Large intestine (tissue), 3 donors: ENCODE measurements around the gene GBX1. TPM values are rescaled to one million over a fixed set of nuclear protein-coding genes. Genes with fewer than 3 reads are reported as not detected.
A peak's percentile ranks its signal among the peaks of the same experiment; 100 is the strongest.

Source experiments
- DNase-seq, 2 donors: peaks; one replicate each; pipeline versions ENCODE4 v3.0.0 to v3.0.0-alpha.2; 2013
- H3K27ac ChIP-seq: one replicate; pipeline ENCODE4 v1.5.1; 2013; ENCODE audit warnings: low read length
- H3K27me3 ChIP-seq: 2 replicates; pipeline ENCODE4 v1.6.1; 2013; ENCODE audit warnings: low read length; ENCODE audit not compliant: control insufficient read depth, insufficient read depth
- H3K36me3 ChIP-seq: 2 replicates; pipeline ENCODE4 v1.6.1; 2013; ENCODE audit warnings: low read length; ENCODE audit not compliant: control insufficient read depth, insufficient read depth
- H3K4me1 ChIP-seq: one replicate; pipeline ENCODE4 v1.6.1; 2013; ENCODE audit warnings: low read length; ENCODE audit not compliant: control insufficient read depth, insufficient read depth
- H3K4me3 ChIP-seq: one replicate; pipeline ENCODE4 v1.5.1; 2013; ENCODE audit warnings: low read length
- H3K9me3 ChIP-seq: one replicate; pipeline ENCODE4 v1.6.1; 2013; ENCODE audit warnings: mild to moderate bottlenecking, low read depth, low read length, moderate library complexity; ENCODE audit not compliant: control insufficient read depth
- WGBS: methylation state at CpG from one replicate; pipeline ENCODE4 v1.1.5; 2013; ENCODE audit warnings: low lambda C conversion rate; ENCODE audit not compliant: insufficient coverage; 5-methylcytosine and 5-hydroxymethylcytosine counted together
- polyA plus RNA-seq: library from polyadenylated mRNA; unstranded; fragments of 120-200 nt; gene quantifications from one replicate; pipeline ENCODE4 v1.2.1, GENCODE V29; 2013

Gene GBX1
- polyA plus RNA-seq, 1 donor = 0.07 TPM

GRCh38 chr7:151172273-151173141 is 5.0 kb upstream of the GBX1 start:
- no peaks in the 10 kb centered on the region for H3K4me1 ChIP-seq
- H3K36me3 ChIP-seq = no peaks in the 10 kb centered on the region
- H3K4me3 ChIP-seq = no peak overlapping the region
- no peak overlapping the region for H3K27ac ChIP-seq
- DNase-seq = peak; percentile 57 to 63
- no CpG with 5 or more reads among the region's 42 CpGs for WGBS
- peaks cover 19% of the 10 kb centered on the region for H3K9me3 ChIP-seq
- H3K27me3 ChIP-seq = peaks cover 75% of the 10 kb centered on the region

GRCh38 chr7:151168787-151169162 is 1.3 kb upstream of the GBX1 start:
- WGBS = no CpG with 5 or more reads among the region's 10 CpGs
- peaks cover 3% of the 10 kb centered on the region for H3K4me1 ChIP-seq
- H3K36me3 ChIP-seq = no peaks in the 10 kb centered on the region
- H3K4me3 ChIP-seq = no peak overlapping the region
- no peak overlapping the region for H3K27ac ChIP-seq
- H3K27me3 ChIP-seq = peaks cover 76% of the 10 kb centered on the region
- H3K9me3 ChIP-seq = peaks cover 8% of the 10 kb centered on the region
- DNase-seq = no peak

DNA sequence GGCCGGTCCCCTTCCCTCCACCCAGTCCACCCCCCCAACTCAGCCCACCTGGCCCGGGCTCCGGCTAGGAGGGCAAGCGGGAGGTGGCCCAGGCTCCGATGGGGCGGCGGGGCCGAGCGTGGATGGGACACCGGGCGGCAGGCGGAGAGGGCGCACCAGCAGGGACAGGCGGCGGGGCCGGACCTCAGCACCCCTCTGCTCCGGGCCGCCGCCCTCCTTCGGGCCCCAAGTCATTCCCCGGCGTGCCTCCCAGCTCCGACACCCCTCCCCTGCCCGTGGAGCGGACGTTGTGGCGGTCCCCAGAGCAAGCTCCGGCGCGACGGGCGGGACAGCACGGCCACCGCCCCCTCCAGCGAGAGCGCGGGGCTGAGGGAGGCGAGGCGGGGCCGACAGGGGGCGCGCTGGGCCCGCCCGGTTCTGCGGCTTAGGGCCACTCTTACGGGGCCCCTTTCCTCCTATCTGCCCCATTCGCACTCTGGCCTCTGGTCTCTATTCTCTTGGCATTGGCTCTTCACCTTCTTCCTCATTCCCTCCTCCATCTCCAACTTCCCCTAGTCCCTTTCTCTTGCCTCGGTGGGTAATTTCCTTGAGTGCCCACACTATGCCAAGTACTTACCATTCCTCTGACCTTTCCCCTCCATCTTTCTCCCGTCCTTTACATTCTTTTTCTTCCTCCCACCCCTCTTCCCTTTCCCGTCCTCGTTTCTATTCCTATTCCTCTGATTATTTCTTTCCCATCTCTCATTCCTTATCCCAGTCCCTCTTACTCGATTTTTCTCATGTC is 701 bp upstream of the GBX1 start:
- DNase-seq = peak in 1 of 2 donors; percentile 63
- no peak overlapping the region for H3K4me3 ChIP-seq
- no peak overlapping the region for H3K27ac ChIP-seq
- WGBS = 9% methylated on average over 4 of the region's 52 CpGs
- peaks cover 74% of the 10 kb centered on the region for H3K27me3 ChIP-seq
- H3K36me3 ChIP-seq = no peaks in the 10 kb centered on the region
- peaks cover 5% of the 10 kb centered on the region for H3K9me3 ChIP-seq
- H3K4me1 ChIP-seq = peaks cover 3% of the 10 kb centered on the region

GRCh38 chr7:151166629-151167196 is 781 bp downstream of the GBX1 start:
- H3K4me1 ChIP-seq = peaks cover 3% of the 10 kb centered on the region
- DNase-seq = peak in 1 of 2 donors; percentile 32
- peaks cover 73% of the 10 kb centered on the region for H3K27me3 ChIP-seq
- no peaks in the 10 kb centered on the region for H3K36me3 ChIP-seq
- WGBS = no CpG with 5 or more reads among the region's 31 CpGs
- H3K27ac ChIP-seq = no peak overlapping the region
- no peak overlapping the region for H3K4me3 ChIP-seq
- H3K9me3 ChIP-seq = no peaks in the 10 kb centered on the region

DNA sequence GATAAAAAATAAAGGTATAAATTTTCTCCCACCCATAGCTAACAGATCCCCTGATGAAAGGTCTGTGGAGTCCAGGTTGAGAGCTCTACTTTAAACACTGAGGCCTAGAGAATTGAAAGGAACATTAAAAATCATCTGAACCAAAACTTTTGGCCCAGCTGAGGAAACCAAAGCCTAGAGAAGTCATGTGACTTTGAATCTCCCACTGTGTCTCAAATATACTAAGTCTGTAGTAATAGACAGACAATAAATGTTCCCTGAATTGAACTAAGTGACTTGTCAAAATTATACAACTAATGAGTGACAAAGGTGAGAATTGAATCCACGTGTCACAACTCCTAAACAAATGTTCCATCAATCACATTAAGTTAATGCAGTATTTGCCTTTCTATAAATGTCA is 5.7 kb downstream of the GBX1 start:
- H3K27ac ChIP-seq = no peak overlapping the region
- no peaks in the 10 kb centered on the region for H3K9me3 ChIP-seq
- no peak for DNase-seq
- WGBS = no CpG with 5 or more reads among the region's 1 CpG
- H3K4me1 ChIP-seq = peaks cover 2% of the 10 kb centered on the region
- H3K36me3 ChIP-seq = no peaks in the 10 kb centered on the region
- peaks cover 50% of the 10 kb centered on the region for H3K27me3 ChIP-seq
- H3K4me3 ChIP-seq = no peak overlapping the region

- no peak for DNase-seq
- Histone ChIP-seq H3K4me3 (no peak overlapping the region), H3K27me3 (peaks cover 24% of the 10 kb centered on the region), H3K27ac (no peak overlapping the region), H3K36me3 (no peaks in the 10 kb centered on the region), H3K9me3 (no peaks in the 10 kb centered on the region), H3K4me1 (no peaks in the 10 kb centered on the region)
- WGBS = 83% methylated on average over 1 of the region's 7 CpGs
These were observed 9.7 kb downstream of the GBX1 start for GRCh38 chr7:151157645-151158329.

DNA sequence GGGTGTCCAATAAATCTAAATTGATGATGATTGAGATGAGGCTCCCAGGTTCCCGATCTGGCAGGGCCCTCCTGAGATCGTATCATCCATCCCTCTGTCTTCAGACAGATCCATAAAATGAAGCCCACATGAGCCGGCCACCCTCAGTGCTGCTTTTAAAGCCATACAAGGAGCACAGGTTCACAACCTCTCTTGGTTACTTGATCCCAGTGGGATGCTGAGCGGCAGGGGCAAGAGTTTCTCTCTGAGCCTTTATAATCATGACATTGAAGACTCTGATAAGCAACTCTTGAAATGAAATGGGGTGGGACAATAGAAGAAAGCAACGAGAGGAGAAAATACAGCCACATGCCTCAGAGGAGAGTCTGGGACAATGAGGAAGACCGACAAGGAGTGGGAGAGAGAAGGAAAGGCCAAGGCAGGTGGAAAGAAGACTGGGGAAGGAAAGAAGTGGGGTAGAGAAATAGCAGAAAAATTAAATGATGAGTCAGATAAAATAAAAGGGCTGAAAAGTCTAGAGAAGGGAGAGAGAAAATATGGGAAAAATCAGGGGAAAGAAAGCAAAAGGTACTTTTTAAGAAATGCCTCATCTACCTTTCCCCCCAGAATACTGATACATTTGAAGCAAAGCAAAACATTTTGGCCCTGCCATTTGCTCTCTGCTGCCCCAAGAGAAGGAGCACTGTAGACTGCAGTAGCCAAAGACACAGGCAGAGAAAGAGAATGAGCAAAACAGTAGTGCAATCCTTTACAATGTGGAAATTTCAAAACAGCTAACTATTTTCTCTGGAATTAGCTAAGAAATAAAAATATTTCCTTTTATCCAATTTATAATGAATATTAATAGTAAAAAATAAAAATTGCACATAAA is 14.6 kb downstream of the GBX1 start:
- no peaks in the 10 kb centered on the region for H3K4me1 ChIP-seq

DNA sequence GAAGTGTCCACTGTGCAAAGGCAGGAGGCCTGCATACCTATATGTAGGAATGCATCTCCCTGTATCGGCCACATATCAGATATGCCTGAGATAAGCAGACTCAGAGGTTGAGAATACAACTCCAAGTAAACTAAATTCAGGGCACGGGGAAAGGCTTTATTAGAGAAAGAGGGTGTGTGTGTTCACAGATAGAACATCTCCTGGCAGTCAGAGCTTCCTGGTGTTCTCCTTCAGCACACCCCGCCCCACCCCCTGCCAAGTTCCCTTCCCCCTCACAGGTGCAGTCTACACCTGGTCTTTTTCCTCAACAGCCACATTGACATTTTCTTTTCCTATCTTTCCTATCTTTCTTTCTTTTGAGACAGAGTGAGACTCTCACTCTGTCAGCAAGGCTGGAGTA is 17.1 kb downstream of the GBX1 start:
- H3K27me3 ChIP-seq = peaks cover 13% of the 10 kb centered on the region
- H3K36me3 ChIP-seq = no peaks in the 10 kb centered on the region
- no peak for DNase-seq
- H3K4me3 ChIP-seq = no peak overlapping the region
- H3K27ac ChIP-seq = no peak overlapping the region
- H3K4me1 ChIP-seq = no peaks in the 10 kb centered on the region
- 17% methylated on average over 1 of the region's 3 CpGs for WGBS
- H3K9me3 ChIP-seq = no peaks in the 10 kb centered on the region

More for the DNA sequence above, 14.6 kb downstream of the GBX1 start:
- H3K27me3 ChIP-seq = peaks cover 22% of the 10 kb centered on the region
- 37% methylated on average over 2 of the region's 6 CpGs for whole genome bisulfite sequencing
- no peaks in the 10 kb centered on the region for H3K9me3 ChIP-seq
- no peaks in the 10 kb centered on the region for H3K36me3 ChIP-seq
- H3K27ac ChIP-seq = no peak overlapping the region
- no peak for DNase-seq
- no peak overlapping the region for H3K4me3 ChIP-seq

- DNase-seq = no peak
- Histone ChIP-seq H3K9me3 (no peaks in the 10 kb centered on the region), H3K4me3 (no peak overlapping the region), H3K4me1 (no peaks in the 10 kb centered on the region), H3K27ac (no peak overlapping the region), H3K27me3 (peaks cover 13% of the 10 kb centered on the region), H3K36me3 (peaks cover 13% of the 10 kb centered on the region)
- 40% methylated on average over 1 of the region's 22 CpGs for WGBS
These were observed 18.9 kb downstream of the GBX1 start for GRCh38 chr7:151148319-151149259.
